NCI-H2029 treated with DMSO at 0.1 percent for 48 hours (cell line): ENCODE data around the gene SOCS3.

ENCODE experiments used
- DNase-seq: peaks from one replicate; lab custom pipeline; 2025; lab: John Stamatoyannopoulos, UW

SOCS3 gene

GRCh38 chr17:78359997-78360370 is at the start of gene SOCS3:
TSS of gene SOCS3 (minus strand) at chr17:78360077. CDS start at chr17:78359095, 982 bp downstream.
- DNase-seq: peak; percentile 60

DNA sequence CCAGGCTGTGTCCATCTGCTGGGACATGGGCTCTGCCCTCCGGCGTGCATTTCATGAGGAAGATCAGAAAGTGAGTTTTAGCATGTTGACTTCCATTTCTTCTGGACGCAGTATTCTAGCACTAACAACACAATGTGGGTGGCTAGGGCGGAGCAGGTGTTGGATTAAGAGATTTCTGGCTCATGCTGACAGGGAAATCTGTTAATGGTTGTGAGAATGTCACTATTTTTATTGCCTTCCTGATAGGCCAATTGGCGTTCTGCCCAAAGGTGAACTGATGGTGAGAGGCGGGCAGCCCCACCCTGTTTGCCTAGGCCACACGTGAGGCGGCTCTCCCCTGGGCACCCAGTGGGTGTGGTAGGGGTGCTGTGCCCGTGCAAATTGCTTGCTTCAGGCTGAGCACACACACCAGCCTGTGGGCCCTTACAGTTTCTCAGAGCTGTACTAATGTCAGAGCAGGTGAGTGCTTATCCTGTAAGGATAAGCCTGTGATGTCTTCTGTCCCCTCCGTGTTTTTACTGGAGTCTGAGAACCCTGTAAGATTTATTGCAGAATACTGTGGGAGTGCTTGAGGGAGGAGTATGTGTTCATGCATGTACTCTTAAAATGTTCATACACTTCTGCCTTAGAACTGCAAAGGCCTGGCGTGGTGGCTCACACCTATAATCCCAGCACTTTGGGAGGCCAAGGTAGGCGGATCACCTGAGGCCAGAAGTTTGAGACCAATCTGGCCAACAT is 49.5 kb upstream of the SOCS3 start:
- DNase-seq: peak; percentile 33

DNA sequence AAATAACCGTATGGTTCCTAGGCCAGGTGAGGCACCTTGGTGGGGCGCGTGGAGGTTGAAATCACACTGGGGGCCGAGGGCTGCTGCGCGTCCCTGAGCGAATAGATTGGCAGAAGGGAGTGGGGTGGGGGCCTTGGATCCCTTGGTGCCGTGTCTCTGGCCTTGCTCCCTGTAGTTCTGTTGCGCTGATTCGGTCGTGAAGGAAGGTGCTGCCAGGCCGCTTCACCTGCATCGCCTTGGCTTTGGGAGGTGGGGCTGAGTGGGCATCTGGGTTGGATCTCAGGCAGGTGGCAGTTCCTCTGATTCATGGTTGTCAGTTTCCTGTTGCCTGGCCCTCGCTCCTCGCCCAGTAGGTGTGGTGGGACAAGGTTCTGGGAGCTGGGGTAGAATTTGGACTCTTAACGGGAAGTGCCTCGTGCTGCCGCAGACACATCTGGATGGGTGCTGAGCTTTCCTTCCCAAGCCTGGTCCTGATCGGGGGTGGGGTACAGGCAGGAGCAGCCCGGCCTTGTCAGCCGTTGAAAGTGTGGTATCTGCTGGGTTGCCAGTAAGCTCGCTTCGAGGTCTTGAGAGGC is 48.7 kb upstream of the SOCS3 start:
- DNase-seq: no peak

DNA sequence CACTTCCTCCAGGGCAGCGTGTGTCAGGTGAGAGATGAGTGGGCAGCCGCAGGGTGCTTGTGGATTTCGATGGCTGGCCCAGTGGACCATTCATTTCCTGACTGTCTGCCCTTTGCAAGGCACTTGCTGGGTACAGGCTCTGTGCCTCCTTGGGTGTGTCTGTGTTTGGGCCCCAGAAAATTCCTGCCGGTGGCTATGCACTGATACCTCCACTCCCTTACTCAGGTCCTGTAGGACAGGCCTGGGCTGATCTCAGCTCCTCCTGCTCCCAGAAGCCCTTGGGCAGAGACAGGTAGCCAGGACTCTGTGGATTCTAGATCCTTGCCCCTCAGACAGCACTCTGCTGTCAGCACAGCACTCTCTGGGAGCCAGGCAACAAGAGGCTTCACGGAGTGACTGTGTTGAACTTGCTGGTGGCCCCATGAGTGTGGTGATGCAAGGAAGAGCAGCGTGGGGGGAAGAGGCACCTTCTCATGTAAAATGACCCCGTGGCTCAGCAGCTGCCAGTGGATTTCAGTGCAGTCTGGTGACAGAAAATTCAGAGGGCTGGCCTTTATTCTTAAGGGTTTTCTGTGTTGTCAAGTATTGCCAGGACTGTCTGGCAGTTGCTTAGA is 47.6 kb upstream of the SOCS3 start:
- DNase-seq: no peak

- DNase-seq: no peak
These were observed 47.0 kb upstream of the SOCS3 start for GRCh38 chr17:78406920-78407319.

DNA sequence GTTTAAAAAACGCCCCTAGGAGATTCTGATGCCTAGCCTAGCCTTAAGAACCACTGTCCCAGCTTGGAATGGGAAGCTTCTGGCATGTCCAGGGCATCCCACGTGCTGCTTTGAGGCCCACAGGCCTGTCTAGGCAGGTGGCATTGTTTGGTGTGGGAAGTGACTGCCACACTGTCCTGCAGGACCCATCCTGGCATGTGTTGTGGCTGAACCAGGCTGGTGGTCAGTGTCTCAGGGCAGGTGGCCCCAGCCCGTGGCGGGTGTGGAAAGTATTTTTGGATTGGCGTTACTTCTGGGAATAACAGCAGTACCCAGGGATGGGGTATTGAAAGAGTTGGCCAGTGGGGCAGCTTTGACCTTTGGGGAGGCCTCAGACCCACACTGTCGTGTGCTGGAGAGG is 46.5 kb upstream of the SOCS3 start:
- DNase-seq: no peak

- no peak for DNase-seq
These were observed 43.9 kb upstream of the SOCS3 start for GRCh38 chr17:78403822-78404221.

DNA sequence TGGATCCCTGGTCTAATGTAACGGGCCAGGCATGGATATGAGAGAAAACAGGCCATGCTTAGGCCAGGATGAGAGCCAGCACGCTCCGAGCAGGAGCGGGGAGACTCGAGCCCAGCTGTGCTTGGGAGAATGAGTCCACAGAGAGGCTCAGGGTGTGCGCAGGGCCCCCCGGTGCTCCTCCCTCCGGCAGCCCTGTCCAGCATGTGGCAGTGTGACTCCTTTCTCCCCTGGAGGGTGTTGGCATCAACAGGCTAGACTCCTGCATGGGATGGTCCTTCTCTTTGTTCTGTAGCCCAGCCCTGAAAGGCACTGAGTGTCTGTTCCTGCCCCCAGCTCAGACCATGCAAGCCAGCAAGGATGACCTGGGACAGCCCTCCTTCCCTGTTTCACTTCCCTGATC is 42.0 kb upstream of the SOCS3 start:
- no peak for DNase-seq

GRCh38 chr17:78401246-78401645 is 41.4 kb upstream of the SOCS3 start:
- no peak for DNase-seq

DNA sequence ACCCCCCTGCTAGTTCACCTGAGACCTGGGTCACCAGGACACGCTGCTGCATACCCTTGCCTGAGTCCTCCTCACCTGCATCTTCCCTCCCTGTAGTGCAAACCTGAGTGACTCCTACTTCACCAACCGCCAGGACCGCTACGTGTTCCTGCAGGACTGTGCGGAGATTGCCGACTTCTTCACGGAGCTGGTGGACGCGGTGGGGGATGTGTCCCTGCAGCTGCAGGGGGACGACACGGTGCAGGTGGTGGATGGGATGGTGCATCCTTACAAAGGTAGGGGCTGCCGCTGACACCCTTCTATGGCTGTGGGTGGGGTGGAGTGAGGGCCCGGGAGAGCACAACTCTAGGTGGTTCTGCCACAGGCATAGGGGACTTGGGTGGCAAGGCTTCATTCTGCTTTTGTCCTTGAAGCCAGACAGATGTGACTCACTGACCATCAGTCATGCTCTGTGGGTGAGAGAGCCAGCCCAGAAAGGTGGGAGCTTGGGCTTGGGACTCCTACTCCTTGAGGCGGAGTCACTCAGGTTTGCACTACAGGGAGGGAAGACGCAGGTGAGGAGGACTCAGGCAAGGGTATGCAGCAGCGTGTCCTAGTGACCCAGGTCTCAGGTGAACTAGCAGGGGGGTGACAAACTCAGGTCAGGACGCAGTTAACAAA is 40.8 kb upstream of the SOCS3 start:
- DNase-seq: no peak

DNA sequence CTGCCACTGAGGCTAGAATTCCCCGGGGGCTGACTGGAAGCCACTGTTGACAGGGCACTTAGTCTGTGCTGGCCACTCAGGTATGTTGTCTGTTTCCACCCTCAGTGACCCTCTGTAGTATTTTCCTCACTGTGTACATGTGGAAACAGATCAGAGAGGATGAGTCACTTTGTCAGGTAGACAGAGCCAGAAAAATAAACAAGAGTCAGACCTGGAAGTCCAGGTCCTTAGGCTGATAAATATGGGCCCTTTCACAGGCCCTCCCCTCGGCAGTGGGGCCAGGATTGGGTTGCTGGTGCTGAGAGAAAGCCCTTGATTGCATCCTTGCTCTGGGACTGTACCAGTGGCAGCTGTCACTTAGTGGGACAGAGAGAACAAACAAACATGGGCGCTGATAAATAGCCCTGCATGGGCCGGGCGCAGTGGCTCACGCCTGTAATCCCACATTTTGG is 39.8 kb upstream of the SOCS3 start:
- no peak for DNase-seq

DNA sequence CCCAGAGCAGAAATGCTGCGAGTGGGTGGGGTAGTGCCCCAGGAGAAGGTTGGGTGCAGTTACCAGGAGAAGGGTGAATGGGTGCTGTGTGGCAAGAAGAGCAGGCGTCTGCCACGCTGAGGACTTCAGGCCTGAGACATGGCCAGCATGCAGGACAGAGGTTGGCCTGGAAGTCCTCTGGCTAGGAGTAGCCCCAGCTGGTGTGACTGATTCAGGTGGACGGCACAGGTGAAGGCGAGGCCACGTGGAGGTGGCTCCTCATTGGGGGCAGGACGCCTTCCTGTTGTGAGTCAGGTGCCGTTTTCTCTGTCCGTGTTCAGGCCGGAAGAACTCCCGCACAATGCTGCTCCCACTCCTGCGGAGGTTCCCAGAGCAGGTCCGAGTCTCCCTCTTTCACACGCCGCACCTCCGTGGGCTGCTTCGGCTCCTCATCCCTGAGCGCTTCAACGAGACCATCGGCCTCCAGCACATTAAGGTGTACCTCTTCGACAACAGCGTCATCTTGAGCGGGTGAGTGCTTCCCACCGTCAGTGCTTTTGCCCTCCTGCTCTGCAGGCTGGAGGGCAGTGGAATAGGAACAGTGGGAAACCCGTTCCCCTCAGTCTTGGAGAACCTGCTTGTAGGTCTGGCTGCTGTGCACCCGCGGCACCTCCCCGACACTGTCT is 39.3 kb upstream of the SOCS3 start:
- DNase-seq: no peak

GRCh38 chr17:78398390-78398789 is 38.5 kb upstream of the SOCS3 start:
- DNase-seq: no peak

GRCh38 chr17:78397681-78398101 is 37.8 kb upstream of the SOCS3 start:
- DNase-seq: peak; percentile 31

DNA sequence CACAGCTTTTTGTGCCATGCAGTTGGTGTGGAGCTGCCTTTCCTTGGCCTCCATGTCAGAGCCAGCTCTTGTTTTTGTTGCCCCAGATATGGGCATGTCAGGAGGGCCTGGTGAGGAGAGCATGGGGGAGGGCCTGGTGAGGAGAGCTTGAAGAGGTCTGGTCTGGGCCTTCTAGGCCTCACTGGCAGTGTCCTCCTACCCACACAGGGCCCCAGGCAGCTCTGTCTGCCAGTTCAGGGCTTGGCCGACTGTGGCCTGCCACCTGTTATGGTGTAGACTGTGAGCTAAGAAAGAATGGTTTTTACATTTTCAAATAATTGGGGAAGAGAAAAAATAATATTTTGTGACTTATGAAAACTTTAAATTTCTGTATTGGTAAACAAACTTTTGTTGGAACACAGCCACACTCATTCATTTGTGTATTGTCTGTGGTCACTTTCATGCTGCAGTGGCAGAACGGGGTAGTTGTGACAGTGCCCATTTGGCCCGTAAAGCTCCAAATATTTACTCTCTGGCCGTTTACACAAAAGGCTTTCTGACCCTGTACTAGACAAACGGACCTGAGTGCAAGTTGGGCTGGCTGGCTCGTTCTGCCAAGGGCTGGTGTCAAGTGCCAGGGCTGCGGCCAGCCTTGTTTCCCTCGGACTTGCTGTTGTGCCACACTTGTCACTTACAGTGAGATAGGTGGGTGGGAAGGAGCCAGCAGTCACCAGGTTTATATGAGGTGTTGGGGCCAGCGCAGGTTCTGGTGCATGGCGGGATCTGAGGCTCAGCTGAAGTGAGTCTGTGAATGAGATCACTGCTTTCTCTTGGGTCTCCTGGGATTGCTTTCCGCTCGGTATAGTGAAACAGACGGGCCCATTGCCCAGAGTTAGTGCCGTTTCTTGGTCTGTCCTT is 36.8 kb upstream of the SOCS3 start:
- no peak for DNase-seq

DNA sequence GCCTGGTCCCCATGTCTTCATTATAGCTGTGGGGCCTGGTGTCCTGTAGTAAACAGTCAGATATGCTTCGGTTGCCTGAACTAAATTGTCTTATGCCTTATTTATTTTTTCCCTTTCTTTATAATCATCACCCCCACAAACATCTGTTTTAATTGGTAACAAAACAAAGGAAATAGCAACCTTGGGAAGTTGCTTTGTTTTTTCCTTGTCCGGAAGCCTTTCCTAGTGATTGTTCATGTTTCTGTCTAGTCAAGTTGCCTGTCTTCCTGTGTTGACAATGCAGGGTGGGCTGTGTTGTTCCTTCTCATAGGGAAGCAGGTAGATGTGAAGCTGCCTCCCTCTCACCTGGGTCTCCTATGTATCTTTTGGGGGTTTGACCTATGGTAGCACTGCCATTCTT is 35.3 kb upstream of the SOCS3 start:
- no peak for DNase-seq

GRCh38 chr17:78394209-78394608 is 34.3 kb upstream of the SOCS3 start:
- peak; percentile 93 for DNase-seq

DNA sequence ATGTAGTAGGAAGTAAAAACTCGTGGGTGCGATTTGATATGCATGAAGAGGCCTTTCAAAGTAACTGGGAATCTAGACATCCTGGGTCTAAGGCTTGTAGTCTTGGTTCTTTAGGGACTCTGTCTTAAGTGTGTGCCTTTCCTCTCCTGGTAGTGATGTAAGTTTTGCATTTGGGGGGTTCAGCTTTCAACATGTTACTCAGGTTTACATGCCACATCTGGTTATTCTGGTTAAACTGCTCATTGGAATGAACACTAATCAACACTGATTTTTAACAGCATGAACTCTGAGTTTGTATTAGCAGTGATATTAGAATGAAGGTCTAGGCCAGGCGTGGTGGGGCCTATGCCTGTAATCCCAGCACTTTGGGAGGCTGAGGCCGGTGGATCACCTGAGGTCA is 33.7 kb upstream of the SOCS3 start:
- no peak for DNase-seq

- DNase-seq: no peak
These were observed 32.4 kb upstream of the SOCS3 start for GRCh38 chr17:78392295-78392694.

DNA sequence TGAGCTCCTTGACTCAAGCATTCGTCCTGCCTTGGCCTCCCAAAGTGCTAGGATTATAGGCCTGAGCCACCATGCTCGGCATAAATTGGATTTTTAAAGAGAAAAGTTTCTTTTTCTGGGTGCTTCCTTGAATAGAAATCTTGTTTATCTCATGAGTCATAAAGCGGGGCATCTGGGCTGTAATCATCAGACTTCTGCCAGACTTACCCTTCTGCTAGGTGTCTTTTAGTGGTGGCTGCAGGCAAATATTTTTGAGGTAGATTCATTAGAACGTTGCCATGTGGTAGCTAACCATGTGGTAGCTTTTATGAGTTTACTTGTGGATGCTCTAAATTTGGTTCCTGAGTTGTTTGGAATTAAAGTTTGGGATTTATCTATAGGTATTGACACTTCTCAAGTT is 32.0 kb upstream of the SOCS3 start:
- DNase-seq: no peak

DNA sequence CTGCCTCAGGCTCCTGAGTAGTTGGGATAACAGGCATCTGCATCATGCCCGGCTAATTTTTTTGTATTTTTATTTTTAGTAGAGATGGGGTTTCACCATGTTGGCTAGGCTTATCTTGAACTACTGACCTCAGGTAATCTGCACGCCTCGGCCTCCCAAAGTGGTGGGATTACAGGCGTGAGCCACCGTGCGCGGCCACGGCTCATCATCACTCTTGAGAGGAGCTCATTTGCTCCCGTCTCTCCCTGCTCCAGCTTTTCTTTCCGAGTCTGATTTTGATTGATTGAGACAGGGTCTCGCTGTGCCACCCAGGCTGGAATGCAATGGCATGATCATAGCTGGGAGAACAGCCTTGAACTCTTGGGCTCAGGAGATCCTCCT is 31.2 kb upstream of the SOCS3 start:
- no peak for DNase-seq
